GM19240 (cell line): ENCODE data around the gene EYS.

Source experiments
- DNase-seq: peaks from one replicate; pipeline ENCODE4 v3.0.0; 2011; ENCODE audit warnings: low spot score; ENCODE audit not compliant: insufficient read length

Gene EYS

GRCh38 chr6:64850121-64850520, 856.9 kb downstream of the EYS start:
- DNase-seq = no peak

- DNase-seq = no peak
Measured at GRCh38 chr6:64848467-64848866, 858.6 kb downstream of the EYS start.

- DNase-seq = no peak
Measured at GRCh38 chr6:64847396-64847795, 859.6 kb downstream of the EYS start.

GRCh38 chr6:64838726-64839125, 868.3 kb downstream of the EYS start:
- no peak for DNase-seq

- DNase-seq = no peak
Measured at GRCh38 chr6:64831680-64832079, 875.3 kb downstream of the EYS start.

GRCh38 chr6:64817525-64817924, 889.5 kb downstream of the EYS start:
- no peak for DNase-seq

- DNase-seq = no peak
Measured at GRCh38 chr6:64815718-64816117, 891.3 kb downstream of the EYS start.

GRCh38 chr6:64812138-64812537, 894.9 kb downstream of the EYS start:
- DNase-seq = no peak

GRCh38 chr6:64811119-64811518, 895.9 kb downstream of the EYS start:
- DNase-seq = no peak

- no peak for DNase-seq
Measured at GRCh38 chr6:64807785-64808184, 899.2 kb downstream of the EYS start.

- no peak for DNase-seq
Measured at GRCh38 chr6:64803470-64804166, 903.4 kb downstream of the EYS start.

GRCh38 chr6:64792534-64792933, 914.5 kb downstream of the EYS start:
- no peak for DNase-seq

GRCh38 chr6:64789476-64789875, 917.5 kb downstream of the EYS start:
- DNase-seq = no peak

GRCh38 chr6:64786736-64787135, 920.3 kb downstream of the EYS start:
- DNase-seq = no peak

GRCh38 chr6:64782877-64783276, 924.1 kb downstream of the EYS start:
- no peak for DNase-seq

GRCh38 chr6:64777941-64778785, 928.9 kb downstream of the EYS start:
- DNase-seq = no peak

- DNase-seq = no peak
Measured at GRCh38 chr6:64776359-64776758, 930.7 kb downstream of the EYS start.

GRCh38 chr6:64774881-64775280, 932.1 kb downstream of the EYS start:
- DNase-seq = no peak

- no peak for DNase-seq
Measured at GRCh38 chr6:64750910-64751309, 956.1 kb downstream of the EYS start.

GRCh38 chr6:64737418-64737817, 969.6 kb downstream of the EYS start:
- no peak for DNase-seq

GRCh38 chr6:64736421-64736950, 970.5 kb downstream of the EYS start:
- no peak for DNase-seq

GRCh38 chr6:64733433-64733832, 973.6 kb downstream of the EYS start:
- DNase-seq = no peak

GRCh38 chr6:64732888-64733287, 974.1 kb downstream of the EYS start:
- no peak for DNase-seq
